Activated naive CD8-positive, alpha-beta T cell treated with anti-CD3 and anti-CD28 coated beads, Interleukin-2, amount 50 U/mL, for 16 hours (primary cell): ENCODE data around the gene ZNF667.

Experiments
- DNase-seq: peaks from one replicate; pipeline ENCODE4 v3.0.0-alpha.2; 2020; ENCODE audit warnings: low read depth, low spot score

ZNF667 gene

DNA sequence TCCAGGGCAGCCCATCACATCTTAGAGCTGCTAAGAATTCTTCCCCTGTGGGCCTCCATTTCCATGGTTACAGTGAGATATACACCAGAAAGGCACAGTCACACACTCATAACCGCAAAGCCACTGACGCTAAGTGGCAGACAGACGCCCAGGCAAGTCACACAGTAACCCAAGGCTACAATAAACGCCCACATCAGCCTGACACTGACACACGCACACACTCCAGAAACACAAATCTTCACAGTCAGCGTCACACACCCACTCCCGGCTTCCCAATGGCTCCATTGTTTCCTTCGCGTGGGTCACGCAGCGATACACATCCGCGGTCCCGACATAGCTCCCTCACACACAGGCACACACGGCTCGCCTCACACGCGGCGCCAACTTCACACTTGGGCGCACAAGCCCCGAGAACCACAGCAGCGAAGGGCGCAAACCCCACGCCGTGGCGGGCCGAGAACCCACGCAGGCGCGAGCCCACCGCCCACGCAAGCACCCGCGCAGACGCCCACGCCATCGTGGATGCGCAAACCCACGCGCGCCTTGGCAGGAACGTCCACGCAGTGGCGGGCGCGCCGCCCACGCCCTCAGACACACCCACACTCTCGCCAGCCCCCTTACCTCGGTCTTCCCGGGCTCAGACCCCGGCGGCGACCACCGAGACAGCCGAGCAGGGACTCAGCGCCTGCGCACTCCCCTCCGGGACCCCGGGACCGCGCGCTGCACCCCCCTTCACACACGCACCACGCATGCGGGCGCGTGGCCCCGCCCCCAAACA lies at the start of gene ZNF667:
ZNF667 (minus strand) TSS at position 695 of the 778 bp plus-strand sequence. CDS start 14,975 bp downstream, outside the sequence.
- DNase-seq: no peak

DNA sequence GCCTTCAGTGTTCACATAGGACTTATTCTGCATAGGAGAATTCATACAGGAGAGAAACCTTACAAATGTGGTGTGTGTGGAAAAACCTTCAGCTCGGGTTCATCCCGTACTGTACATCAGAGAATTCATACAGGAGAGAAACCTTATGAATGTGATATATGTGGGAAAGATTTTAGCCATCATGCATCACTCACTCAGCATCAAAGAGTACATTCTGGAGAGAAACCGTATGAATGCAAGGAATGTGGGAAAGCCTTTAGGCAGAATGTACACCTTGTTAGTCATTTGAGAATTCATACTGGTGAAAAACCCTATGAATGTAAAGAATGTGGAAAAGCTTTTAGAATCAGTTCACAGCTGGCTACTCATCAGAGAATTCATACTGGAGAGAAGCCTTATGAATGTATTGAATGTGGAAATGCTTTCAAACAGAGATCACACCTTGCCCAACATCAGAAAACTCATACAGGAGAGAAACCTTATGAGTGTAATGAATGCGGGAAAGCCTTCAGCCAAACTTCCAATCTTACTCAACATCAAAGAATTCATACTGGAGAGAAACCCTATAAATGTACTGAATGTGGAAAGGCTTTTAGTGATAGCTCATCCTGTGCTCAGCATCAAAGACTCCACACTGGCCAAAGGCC lies 48.2 kb upstream of the ZNF667 start:
- DNase-seq: no peak

DNA sequence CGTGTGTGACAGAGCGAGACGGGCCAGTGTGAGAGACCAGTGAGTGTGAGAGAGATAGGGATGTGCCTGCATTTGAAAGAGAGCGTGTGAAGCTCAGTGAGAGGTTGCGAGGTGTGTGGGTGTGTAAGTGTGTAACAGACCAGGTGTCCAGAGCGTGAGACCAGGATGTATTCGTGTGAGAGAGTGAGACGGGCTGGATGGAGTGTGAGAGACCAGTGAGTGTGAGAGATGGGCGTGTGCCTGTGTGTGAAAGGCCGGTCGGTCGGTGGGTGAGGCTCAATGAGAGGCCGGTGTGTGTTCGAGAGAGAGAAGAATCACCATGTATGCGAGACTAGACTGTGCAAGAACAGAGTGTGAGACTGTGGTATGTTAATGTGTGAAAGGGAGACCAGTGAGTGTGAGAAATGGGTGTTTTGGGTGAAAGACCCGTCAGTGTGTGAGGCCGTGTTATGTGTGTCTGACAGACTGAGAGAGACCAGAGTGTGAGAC lies 31.2 kb upstream of the ZNF667 start:
- no peak for DNase-seq

DNA sequence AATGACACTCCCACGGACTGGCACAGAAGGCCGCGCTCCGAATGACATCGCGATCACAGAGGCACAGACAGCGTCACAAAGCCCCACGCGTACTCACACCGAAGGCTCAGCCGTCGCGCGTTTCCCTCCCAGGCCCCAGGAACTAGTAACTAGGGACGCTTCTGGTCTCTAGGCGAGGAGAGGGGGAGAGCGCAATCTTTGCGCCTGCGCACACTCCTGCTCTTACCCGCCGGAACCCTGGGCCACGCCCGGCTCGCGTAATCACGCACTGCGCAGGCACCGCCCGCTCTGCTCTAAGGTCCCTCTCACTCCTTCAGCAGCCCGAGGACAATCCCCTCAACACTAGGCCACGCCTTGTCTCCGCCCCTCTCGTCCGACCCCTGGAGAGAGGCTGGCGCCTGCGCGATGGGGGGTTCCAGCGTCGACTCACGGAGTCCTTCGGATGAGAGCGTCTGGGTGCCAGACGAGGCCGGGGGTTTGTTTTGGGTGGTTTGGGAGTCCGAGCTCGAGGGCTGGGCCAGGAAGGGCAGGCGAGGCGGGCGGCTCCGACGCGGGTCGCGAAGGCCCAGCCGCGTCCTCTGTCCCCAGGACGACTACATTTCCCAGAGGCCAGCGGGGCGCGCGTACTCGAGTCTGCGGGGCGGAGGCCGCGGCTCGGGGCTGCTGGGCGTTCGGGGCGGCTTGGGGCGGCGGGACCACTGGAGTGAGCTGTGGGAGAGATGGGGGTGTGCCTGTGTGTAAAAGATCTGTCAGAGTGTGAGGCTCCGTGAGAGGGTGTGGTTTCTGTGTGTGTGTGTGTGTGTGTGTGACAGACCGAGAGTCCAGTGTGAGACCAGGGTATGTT lies 30.5 kb upstream of the ZNF667 start, which contains the start of gene ZNF471:
ZNF471 (plus strand) TSS at position 410 of the 844 bp plus-strand sequence. CDS start 3,717 bp downstream, outside the sequence.
- peak; percentile 74 for DNase-seq

DNA sequence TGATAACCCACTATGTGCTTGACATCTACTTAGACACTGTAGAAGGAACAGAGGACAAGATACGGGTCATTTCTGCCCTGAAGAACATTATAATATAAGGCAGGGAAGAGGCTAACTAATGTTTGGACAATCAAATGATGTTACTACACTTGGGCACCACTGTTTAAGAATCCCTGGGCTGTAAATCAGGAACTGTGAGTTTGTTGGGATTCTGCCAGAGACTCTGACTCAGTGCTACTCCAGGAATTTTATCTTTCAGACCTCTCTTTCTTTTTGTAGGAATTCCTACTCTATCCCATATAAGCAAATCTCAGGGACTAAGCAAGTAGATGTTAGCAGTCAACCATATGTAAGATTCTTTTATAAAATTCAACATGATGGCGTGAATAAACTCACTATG lies 27.4 kb upstream of the ZNF667 start:
- no peak for DNase-seq

DNA sequence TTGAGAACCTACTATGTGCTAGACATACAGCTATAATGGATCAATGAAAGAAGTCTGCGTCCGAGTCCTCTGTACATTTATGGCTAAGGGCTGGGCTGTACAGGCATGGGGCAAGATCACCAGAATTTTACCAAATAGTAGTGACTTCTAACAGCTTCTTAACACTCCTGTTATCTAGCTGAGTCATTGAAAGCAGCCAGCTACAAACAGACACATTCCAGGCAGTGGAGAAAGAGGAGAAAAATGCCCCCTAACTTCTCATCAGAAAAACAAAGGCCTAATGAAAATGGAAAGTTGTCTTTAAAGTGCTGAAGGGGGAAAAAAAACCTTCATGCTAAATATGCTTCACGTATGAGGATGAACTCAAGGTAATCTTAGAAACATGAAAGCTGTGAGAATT lies 14.3 kb upstream of the ZNF667 start:
- DNase-seq: no peak

DNA sequence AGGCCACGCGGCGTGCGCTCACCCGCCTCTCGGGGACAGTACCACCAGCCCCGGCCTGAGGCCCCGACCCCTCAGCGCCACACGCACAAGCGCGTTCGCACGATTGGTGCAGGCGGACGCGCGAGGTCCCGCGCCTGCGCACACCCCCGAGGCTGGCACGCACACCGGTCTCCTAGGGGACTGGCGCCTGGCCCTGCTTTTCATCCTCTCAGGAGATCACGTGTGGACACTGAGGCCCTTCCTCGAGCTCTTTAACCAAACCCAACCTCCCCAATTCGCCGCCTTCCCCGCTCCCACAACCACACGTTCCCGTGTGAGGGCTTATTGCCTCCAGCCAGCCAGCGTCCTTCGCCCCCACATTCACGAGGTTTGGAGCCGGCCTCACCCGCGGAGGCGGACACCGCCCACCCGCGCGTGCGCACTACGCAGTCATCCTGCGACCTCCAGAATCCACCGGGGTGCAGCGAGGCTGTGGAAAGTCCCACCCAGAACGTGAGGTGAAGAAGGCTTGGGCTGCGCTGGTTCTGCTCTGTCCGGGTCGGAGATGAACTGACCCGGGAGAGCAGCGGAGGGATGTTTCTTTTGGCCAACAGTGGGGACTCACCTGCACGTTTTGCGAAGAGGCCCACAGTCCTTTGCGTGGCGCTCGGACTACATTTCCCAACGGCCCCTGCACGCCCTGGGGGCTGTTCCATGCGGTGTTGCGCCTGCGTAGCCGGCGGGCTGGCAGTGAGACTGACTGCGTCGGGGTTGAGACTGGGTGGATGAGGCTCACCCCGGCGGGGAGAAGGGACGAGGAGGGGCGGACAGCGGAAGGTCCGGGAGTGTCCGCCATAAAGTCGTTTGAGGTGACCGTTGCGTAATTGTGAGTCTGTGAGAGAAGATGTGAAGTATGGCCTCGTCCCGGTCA lies 539 bp upstream of the ZNF667 start:
- peak; percentile 39 for DNase-seq

DNA sequence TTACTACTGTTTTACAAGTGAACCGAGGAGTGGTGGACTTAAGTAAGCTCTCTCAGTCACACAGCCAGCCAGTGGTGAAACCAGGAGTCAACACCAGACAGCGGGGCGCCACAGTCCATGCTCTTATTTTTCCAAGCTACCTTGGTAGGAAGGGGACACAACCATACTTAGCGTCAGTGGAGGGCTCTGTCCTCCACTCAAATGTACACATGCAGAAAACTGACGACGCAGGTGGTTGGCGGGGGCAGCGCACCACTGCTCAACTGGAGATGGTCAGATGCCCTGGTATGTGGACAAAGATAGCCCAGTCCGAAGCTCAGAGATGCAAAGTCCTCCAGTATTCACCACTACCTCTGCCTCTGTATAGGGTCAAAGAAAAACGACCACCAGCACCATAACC lies 1.1 kb downstream of the ZNF667 start:
- no peak for DNase-seq

DNA sequence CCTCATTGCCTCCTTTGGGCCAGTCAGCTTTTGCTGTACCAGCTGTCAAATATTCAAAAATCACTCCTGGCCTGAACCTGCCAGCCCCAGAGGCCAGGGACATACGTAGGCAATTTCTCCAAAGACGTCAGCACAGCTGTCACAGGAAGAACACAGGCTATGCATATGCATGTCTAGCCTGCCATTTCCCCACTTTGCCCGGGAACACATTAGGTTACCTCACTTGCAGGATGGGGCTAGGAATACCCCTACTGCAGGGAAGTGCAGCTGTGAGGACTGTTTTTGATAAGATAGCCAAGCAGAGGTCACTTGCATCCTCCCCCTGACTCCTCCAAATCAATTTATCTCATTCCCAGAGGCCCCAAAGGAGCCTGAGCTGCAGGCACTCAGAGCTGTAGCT lies 2.8 kb downstream of the ZNF667 start:
- no peak for DNase-seq

DNA sequence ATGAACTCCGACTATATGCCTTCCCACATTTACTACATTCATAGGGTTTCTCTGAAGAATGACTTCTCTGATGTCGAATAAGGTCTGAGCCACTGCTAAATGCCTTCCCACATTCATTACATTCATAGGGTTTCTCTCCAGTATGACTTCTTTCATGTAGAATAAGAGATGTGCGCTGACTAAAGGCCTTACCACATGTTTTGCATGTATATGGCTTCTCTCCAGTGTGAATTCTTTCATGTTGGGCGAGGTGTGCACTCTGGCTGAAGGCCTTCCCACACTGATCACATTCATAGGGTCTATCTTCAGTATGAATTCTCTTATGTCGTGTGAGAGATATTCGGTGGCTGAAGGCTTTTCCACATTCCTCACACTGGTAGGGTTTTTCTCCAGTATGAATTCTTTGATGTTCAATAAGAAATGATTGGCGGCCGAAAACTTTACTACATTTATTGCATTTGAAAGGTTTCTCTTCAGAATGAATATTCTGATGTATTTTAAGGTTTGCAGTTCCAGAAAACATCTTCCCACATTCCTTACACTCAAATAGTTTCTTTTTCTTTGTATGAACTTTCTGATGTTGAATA lies 35.8 kb downstream of the ZNF667 start:
- no peak for DNase-seq

DNA sequence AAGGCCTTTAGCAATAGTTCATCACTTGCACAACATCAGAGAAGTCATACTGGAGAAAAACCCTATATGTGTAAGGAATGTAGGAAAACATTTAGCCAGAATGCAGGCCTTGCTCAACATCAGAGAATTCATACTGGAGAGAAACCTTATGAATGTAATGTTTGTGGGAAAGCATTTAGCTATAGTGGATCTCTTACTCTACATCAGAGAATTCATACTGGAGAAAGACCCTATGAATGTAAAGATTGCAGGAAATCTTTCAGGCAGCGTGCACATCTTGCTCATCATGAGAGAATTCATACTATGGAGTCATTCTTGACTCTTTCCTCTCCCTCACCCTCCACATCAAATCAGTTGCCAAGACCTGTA lies 53.2 kb downstream of the ZNF667 start:
- no peak for DNase-seq

DNA sequence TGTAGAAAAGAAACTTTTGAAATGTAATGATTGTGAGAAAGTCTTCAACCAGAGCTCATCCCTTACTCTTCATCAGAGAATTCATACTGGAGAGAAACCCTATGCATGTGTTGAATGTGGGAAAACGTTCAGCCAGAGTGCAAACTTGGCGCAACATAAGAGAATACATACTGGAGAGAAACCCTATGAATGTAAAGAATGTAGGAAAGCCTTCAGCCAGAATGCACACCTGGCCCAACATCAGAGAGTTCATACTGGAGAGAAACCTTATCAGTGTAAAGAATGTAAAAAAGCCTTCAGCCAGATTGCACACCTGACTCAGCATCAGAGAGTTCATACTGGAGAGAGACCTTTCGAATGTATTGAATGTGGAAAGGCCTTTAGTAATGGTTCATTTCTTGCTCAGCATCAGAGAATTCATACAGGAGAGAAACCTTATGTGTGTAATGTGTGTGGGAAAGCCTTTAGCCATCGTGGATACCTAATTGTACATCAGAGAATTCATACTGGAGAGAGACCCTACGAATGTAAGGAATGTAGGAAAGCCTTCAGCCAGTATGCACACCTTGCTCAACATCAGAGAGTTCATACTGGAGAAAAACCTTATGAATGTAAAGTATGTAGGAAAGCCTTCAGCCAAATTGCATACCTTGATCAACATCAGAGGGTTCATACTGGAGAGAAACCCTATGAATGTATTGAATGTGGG lies 53.7 kb downstream of the ZNF667 start:
- DNase-seq: no peak

DNA sequence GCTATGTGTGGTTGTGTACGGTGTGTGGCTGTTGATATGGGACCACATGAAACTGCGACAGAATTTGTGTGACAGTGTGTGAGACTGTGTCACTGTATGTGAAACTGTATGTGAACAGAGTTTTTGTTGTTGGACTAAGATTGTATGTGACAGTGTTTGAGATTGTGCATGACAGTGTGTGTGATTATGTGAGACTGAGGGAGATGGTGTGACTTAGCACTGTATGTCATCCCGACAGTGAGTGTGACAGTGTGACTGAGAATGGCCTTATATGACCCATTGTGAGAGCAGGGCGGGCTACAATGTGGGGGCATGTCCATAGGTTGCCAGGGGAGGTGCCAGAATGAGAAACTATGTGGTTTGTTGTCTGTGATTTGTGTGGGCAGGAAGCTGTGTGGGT lies 72.1 kb downstream of the ZNF667 start:
- DNase-seq: no peak

DNA sequence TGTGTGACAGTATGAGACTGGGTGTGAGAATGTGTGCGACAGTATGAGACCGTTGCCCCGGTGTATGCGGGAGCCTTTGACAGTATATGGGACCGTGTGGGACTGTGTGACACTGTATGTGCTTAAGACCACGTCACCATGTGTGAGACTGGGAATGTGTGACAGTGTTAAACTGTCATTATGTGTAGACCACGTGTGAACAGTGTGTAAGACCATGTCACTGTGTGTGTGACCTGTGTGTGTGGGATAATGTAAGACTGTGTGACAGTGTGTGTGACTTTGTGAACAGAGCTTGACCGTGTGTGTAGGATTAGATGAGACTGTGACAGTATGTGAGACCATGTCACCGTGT lies 72.5 kb downstream of the ZNF667 start:
- DNase-seq: no peak

DNA sequence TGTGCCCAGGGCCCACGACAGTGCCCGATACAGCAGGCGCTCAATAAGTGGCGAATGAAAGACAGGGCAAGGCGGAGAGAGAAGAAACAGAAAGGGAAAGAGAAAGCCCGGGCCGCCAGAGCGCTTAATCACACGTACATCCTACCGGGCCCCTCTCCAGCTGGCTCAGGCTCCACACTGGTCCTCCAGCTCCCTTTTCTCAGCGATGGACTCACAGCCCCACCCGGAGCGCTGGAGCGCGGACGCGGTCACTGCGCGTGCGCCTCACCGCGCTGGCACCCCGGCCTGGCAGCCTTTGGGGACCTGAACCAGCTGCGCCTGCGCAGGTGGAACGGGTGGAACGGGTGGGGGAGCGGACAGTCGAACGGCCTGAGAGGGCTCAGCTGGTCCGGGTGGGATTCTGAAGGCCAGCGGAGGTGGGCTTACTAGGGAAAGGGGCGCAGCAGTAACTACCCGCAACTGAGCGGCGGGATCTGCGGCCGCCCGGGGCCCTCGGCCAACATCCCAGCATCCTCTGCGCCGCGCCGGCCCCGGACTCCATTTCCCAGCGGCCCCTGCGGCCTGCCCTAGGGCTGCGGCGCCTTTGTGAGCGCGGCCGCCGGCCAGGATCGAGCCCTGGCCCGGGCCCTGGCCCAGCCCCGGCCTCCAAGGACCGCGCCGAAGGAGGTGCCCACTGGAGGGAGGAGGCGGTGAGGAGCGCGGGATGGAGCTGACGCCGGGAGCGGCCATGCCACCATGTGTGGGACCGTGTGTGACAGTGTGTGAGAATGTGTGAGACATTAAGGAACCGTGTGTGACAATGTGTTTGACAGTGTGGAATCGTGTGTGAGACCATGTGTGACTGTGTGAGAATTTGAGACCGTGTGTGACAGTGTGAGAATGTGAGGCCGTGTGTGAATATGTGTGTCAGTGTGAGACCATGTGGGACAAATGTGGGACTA lies 73.1 kb downstream of the ZNF667 start, which contains the start of gene ZNF583:
ZNF583 (plus strand) TSS at position 569 of the 941 bp plus-strand sequence. CDS start 2,783 bp downstream, outside the sequence.
- peak; percentile 71 for DNase-seq

DNA sequence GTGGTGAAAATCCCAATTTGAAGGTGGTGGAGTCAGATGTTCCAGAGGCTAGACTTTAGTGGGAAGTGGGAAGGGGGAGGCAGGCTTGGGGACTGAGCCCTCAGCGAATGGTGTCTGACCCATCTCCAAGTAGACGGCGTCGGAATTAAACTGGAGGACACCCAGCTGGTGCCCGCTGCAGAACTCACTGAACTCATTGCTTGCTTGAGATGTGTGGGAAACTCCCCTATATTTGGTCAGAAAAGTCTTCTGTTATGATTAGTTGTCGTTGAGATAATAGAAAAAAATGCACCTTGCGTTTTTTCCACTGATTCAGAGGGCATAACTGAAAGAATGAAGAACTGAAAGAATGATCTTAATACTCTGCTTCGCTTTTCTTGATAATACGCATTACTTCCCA lies 73.9 kb downstream of the ZNF667 start:
- DNase-seq: no peak

DNA sequence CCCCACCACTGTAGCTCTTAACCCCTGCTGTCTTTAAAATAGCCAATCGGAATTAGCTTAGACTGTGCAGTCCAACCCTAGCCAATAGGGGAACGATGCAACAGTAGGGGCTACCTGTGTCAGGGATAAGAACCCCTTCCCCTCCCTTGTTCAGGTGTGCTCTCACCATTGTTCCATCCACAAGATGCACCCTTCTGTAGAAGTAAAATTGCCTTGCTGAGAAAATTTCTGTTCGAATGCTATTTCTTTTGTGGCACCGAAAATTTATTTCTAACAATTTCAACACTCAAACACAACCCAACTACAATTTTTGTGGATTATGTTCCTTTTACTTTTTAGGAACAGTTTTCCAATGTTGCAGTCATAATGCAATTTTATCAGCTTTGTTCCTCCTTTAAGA lies 76.7 kb downstream of the ZNF667 start:
- no peak for DNase-seq

DNA sequence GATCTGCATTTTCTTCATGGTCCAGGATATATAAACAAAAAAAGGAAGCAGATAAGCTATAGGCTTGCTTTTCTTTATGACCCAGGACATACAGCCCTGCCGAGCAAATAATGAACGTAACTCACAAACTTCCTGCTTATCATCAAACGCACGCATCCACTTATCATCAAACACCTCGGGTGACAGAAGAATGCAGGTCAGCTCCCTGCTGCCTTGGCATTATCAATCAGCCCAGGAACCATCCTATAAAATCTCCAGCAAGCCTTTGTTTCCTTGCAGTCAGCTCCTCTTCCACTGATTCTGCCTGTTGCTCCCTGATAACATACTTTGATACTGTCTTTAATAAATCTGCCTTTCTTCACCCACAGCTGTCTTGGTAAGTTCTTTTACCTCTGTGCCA lies 78.3 kb downstream of the ZNF667 start:
- DNase-seq: no peak
